HG02870 (cell line): Measurements from ENCODE around the gene WWC2.
"Not testable (repeated sequence)": the region's sequence is repeated elsewhere in the genome, so short reads cannot be mapped to it uniquely, and the experiment has no call there.

Experiments used
- ATAC-seq: cut with Tn5 transposase; IDR thresholded peaks from one replicate; pipeline ENCODE4 v1.9.1; 2021; ENCODE audit warnings: mild to moderate bottlenecking, moderate library complexity; ENCODE audit not compliant: unreplicated experiment

Gene WWC2

DNA sequence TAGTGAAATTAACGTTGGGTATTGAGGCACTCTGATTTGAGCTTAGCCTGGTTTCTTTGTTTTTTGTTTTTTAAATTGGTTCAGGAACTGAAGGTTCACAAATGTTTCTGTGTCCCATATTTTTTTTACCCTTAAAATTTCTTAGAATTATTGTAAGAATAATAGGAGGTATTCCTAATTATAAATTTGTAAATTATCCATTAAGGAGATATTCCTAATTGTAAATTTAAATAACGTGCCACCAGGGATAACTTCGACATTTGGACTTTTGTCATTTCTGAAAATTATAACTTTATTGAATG is 1.2 kb downstream of the WWC2 start:
- no peak for ATAC-seq

- ATAC-seq: no peak
These were observed 1.8 kb downstream of the WWC2 start for GRCh38 chr4:183100827-183101226.

GRCh38 chr4:183101956-183102480 is 3.0 kb downstream of the WWC2 start:
- ATAC-seq: no peak

DNA sequence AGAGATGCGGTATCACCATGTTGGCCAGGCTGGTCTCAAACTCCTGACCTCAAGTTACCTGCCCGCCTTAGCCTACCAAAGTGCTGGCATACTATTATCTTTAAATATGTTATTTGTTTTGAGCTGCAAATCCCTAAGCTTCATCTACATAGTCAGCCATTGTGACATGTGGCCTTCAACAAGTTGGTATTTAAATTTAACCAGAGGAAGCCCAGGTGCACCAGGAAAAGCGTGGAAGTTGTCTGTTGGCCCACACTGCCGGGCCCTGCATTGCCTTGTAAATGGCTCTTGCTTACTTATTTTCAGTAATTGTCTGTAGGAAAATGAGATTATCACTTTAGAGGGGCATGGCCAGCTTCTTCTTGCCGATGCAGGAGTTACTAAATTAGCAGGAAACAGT is 6.0 kb downstream of the WWC2 start:
- no peak for ATAC-seq

GRCh38 chr4:183106839-183107238 is 7.8 kb downstream of the WWC2 start:
- no peak for ATAC-seq

- ATAC-seq: no peak
These were observed 8.9 kb downstream of the WWC2 start for GRCh38 chr4:183107891-183108459.

DNA sequence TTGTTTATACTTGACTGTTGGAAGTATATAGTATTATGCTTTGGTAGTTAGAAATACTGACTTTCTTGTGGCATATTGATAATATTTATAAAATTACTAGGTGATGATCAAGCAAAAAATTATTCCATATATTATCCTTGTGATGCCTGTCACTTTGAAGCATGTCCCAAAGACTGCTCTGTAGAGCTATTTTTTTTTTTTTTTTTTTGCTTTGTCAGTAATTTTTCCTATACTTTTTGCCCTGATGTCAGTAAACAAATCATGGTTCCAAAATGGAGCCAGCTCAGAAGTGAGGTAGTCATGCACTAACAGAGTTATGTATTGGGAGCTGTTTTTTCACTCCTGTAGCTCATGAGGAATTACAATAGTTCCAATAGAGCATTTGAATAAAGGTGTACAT is 11.2 kb downstream of the WWC2 start:
- no peak for ATAC-seq

GRCh38 chr4:183111452-183111885 is 12.4 kb downstream of the WWC2 start:
- ATAC-seq: no peak

DNA sequence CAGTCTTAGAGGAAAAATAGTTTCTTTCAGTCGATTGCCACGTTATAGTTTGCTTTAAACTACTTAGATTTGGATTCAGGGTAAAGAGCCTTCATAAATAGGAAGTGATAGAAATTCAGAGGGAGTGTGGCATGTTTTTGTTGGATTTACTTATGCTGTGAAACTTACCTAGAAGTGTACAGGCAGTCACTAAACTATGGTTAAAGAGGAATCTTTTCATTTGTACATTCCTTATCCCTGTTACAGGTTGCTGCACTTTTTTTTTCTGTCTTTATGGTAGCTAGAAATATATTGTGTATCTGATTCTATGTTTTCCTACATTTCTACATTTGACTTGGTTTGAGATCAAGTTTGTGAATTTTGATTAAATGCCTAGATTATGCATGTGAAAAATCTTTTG is 19.1 kb downstream of the WWC2 start:
- ATAC-seq: no peak

GRCh38 chr4:183118585-183118984 is 19.5 kb downstream of the WWC2 start:
- no peak for ATAC-seq

DNA sequence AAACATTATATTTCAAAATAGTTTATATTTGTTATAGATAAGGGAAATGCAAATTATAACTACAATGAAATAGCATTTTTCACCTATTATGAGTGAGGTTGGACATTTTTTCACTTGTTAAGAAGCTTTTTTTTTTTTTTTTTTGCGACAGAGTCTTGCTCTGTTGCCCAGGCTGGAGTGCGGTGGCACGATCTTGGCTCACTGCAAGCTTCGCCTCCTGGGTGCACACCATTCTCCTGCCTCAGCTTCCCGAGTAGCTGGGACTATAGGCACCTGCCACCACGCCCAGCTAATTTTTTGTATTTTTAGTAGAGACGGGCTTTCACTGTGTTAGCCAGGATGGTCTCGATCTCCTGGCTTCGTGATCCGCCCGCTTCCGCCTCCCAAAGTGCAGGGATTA is 22.6 kb downstream of the WWC2 start:
- not testable (repeated sequence) for ATAC-seq

DNA sequence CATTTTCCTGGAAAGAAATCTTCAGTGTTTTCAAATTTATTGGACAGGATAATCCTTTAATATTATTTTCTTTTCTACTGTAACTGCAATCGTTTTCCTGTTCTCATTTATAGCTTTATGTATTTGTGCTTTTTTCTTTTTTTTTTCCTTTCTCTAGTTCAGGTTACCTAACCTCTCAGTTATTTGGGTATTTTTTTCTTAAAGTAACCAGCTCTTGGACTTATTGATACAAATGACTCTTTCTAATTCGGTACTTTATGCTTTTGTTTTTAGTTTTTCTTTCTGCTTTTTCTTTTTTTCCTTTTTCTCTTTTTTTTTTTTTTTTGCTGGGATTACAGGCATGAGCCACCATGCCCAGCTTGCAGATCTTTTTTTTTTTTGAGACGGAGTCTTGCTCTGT is 25.2 kb downstream of the WWC2 start:
- ATAC-seq: no peak

- no peak for ATAC-seq
These were observed 25.8 kb downstream of the WWC2 start for GRCh38 chr4:183124865-183125264.

DNA sequence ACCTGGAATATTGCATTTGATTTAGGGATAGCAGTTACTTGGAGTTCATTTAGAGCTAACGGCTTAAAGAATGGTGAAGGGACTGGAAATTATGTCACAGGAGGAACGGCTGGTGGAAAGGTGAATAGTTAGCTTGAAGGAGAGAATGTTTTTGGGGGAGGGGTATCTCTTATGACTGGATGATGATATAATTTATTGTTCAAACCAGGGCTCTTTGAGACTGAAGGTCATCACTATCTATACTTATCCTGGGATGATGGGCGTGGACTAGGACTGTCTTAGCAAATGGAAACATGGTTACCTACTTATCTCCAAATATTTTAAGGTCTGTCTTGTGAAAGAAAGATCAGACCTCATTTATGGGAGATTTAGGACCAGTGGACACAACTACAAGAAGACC is 30.1 kb downstream of the WWC2 start:
- ATAC-seq: no peak

DNA sequence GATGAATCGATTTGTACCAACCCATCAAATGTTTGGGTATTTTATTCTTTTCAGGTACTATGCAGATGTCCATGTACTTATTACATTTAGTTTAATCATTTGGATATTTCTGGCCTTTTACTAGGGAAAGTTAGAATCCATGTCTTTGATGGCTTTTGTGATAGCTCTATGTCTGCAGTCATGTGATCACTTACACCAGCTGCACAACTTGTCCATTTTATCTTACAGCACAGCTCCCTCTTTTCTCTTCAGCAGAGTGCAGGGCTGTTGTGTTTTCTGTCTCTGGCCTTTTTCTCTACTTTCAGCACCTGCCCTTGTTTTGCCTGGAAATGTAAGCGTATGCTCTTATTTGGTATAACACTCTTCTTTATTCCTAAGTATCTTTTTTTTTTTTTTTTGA is 30.6 kb downstream of the WWC2 start:
- ATAC-seq: no peak

DNA sequence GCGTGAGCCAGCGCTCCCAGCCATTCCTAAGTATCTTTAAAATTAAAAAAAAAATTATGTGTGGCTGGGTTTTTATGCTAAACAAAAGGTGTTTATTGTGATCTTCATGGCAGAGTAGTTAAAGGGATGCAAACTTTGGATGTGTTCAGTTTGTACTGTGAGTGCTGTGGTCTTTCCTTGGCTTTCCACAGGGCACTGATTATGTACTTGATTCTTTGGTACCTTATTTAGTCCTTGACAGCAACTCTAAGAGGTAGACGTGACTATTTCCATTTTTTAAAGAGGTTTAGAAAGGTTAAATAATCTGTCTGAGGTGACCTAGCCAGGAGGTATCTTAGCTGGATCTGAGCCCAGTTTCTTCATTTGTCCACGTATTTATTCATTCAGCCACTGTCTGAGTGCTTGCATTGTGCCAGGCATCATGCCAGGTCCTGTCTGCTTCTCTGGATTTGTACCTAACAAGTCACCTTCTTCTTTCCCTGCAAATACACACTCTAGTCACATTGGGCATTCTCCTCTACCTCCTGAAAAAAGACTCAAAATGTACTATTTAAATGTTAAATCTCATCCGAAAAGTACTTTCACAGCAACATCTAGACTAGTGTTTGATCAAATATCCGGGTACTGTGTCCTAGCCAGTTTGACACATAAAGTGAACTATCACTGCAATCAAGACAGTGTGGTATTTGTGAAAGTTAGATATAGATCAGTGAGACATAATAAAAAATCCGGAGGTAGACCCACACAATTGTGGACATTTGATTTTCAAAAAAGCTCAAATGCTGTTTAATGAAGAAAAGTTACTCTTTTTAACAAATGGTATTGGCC is 31.5 kb downstream of the WWC2 start:
- no peak for ATAC-seq

GRCh38 chr4:183132081-183132480 is 33.0 kb downstream of the WWC2 start:
- no peak for ATAC-seq

DNA sequence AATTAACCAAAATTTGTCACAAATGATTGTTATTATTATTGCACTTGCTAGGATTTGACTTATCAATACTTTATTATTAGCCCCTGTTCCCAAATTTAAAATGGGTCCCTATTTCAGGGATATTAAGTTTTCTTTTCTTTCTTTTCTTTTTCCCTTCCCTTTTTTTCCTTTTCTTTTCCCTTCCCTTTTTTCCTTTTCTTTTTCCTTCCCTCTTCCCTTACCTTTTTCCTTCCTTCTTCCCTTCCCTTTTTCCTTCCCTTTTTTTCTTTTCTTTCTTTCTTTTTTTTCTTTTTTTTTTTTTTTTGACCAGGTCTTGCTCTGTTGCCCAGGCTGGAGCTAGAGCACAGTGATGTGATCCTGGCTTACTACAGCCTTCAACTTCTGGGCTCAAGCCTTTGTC is 33.8 kb downstream of the WWC2 start:
- no peak for ATAC-seq

GRCh38 chr4:183136855-183137254 is 37.8 kb downstream of the WWC2 start:
- no peak for ATAC-seq

- ATAC-seq: no peak
These were observed 40.1 kb downstream of the WWC2 start for GRCh38 chr4:183139058-183139750.

GRCh38 chr4:183139972-183140570 is 41.0 kb downstream of the WWC2 start:
- no peak for ATAC-seq

DNA sequence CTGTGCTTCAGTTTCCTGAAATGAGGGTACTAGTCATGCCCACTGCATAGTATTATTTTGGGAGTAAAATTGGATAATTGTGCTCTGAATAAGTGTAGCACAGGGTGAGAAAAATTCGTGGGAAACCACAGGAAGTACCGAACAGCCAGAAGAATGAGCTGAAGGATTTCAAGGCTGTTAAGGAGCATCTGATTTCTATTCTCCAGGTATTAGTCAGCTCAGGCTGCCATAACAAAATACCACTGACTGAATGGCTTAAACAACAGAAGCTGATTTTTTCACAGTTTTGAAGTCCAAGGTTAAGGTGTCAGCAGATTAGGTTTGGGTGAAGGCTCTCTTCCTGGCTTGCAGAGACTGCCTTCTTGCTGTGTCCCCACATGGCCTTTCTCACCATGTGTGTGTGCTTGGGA is 41.9 kb downstream of the WWC2 start:
- ATAC-seq: no peak
